Activated CD4-positive, alpha-beta T cell treated with anti-CD3 and anti-CD28 coated beads for 36 hours (primary cell): ENCODE data around the gene KLK14. TPM values are rescaled to one million over a fixed set of nuclear protein-coding genes. Genes with fewer than 3 reads are reported as not detected.

ENCODE experiments used
- ATAC-seq: fragments of 200-7000 bp; cut with Tn5 transposase; one replicate; pipeline ENCODE4 v1.10.0; 2021; ENCODE audit warnings: mild to moderate bottlenecking, moderate library complexity
- CTCF ChIA-PET: fragments of 350-600 bp; sonication (Branson Sonifier 250); formaldehyde crosslinking; loops from one replicate; lab custom pipeline; 2021; ENCODE audit warnings: antibody characterized with exemption; lab: Charles Lee
- POLR2A ChIA-PET: fragments of 350-600 bp; sonication (Branson Sonifier 250); formaldehyde crosslinking; loops from one replicate; lab custom pipeline; 2021; ENCODE audit warnings: antibody characterized with exemption, inconsistent platforms; lab: Charles Lee
- DNase-seq: peaks from one replicate; pipeline ENCODE4 v3.0.0-alpha.2; 2020
- H3K27ac Mint-ChIP-seq: one replicate; pipeline ENCODE4 v1.8.0; 2021; ENCODE audit warnings: mixed read lengths
- H3K27me3 Mint-ChIP-seq: one replicate; pipeline ENCODE4 v1.8.0; 2021; ENCODE audit warnings: mixed read lengths
- H3K36me3 Mint-ChIP-seq: one replicate; pipeline ENCODE4 v1.8.0; 2021; ENCODE audit warnings: low read depth, mixed read lengths
- H3K4me1 Mint-ChIP-seq: one replicate; pipeline ENCODE4 v1.8.0; 2021; ENCODE audit warnings: mixed read lengths
- H3K4me3 Mint-ChIP-seq: one replicate; pipeline ENCODE4 v1.8.0; 2021; ENCODE audit warnings: mild to moderate bottlenecking, moderate library complexity, mixed read lengths
- H3K9me3 Mint-ChIP-seq: one replicate; pipeline ENCODE4 v1.8.0; 2021; ENCODE audit warnings: low read depth, mixed read lengths
- intact Hi-C, 2 experiments: fragments of 100-400 bp; cut with DNase I in 1 of 2; cut with micrococcal nuclease in 1 of 2; formaldehyde crosslinking; loops; one replicate each; pipeline versions ENCODE4 v1.14.2 to v1.15.1; 2022 to 2024; cut with DNase I, micrococcal nuclease
- total RNA-seq, 2 experiments: library from RNA; stranded (reverse); gene quantifications; one replicate each; pipeline ENCODE4 v1.2.3, GENCODE V29; 2021

The KLK14 gene
- total RNA-seq, 2 experiments from 2014 or later: 0.69 to 1.1 TPM

- intact Hi-C loops: no loop called here
- Mint-ChIP-seq H3K36me3 (no peaks in the 10 kb centered on the region), H3K4me1 (no peaks in the 10 kb centered on the region), H3K9me3 (no peaks in the 10 kb centered on the region), H3K27ac (no peak overlapping the region), H3K4me3 (no peak overlapping the region), H3K27me3 (peaks cover 7% of the 10 kb centered on the region)
- no peak for ATAC-seq
- POLR2A ChIA-PET: no interaction called here
- CTCF ChIA-PET: interaction anchor here (0.5 to 0.7 kb wide), 2 partner anchors 32 to 35 kb away, joined by 3 read pairs; no protein-coding TSS in a partner anchor
- DNase-seq: no peak
Observed at GRCh38 chr19:51084505-51084904, 1.8 kb upstream of the KLK14 start.

- Mint-ChIP-seq H3K4me1 (no peaks in the 10 kb centered on the region), H3K9me3 (no peaks in the 10 kb centered on the region), H3K27me3 (peaks cover 7% of the 10 kb centered on the region), H3K36me3 (no peaks in the 10 kb centered on the region), H3K4me3 (no peak overlapping the region), H3K27ac (no peak overlapping the region)
- CTCF ChIA-PET: no interaction called here
- ATAC-seq: no peak
- no peak for DNase-seq
- POLR2A ChIA-PET: no interaction called here
- intact Hi-C loops: no loop called here
Observed at GRCh38 chr19:51083783-51084182, 1.1 kb upstream of the KLK14 start.

GRCh38 chr19:51083181-51083580 is 494 bp upstream of the KLK14 start:
- Mint-ChIP-seq H3K27ac (no peak overlapping the region), H3K4me1 (no peaks in the 10 kb centered on the region), H3K27me3 (peaks cover 7% of the 10 kb centered on the region), H3K36me3 (no peaks in the 10 kb centered on the region), H3K4me3 (no peak overlapping the region), H3K9me3 (no peaks in the 10 kb centered on the region)
- intact Hi-C loops: no loop called here
- CTCF ChIA-PET: no interaction called here
- ATAC-seq: no peak
- DNase-seq: no peak
- POLR2A ChIA-PET: no interaction called here

- Mint-ChIP-seq H3K4me3 (no peak overlapping the region), H3K36me3 (no peaks in the 10 kb centered on the region), H3K27me3 (peaks cover 7% of the 10 kb centered on the region), H3K27ac (no peak overlapping the region), H3K9me3 (no peaks in the 10 kb centered on the region), H3K4me1 (no peaks in the 10 kb centered on the region)
- ChIA-PET CTCF (interaction anchor here (1.1 kb wide), 1 partner anchor 159 kb away, joined by 3 read pairs; no protein-coding TSS in a partner anchor), POLR2A (no interaction called here)
- DNase-seq (no peak), ATAC-seq (no peak)
- intact Hi-C loops: no loop called here
Observed at GRCh38 chr19:51081476-51081875, 1.2 kb downstream of the KLK14 start.

- H3K4me3 Mint-ChIP-seq: no peak overlapping the region
- POLR2A ChIA-PET: no interaction called here
- ATAC-seq (no peak), DNase-seq (no peak)
- peaks cover 10% of the 10 kb centered on the region for H3K27me3 Mint-ChIP-seq
- H3K4me1 Mint-ChIP-seq: no peaks in the 10 kb centered on the region
- intact Hi-C loops: no loop called here
- no peaks in the 10 kb centered on the region for H3K36me3 Mint-ChIP-seq
- no peak overlapping the region for H3K27ac Mint-ChIP-seq
- CTCF ChIA-PET: interaction anchor here (0.6 kb wide), 1 partner anchor 52 kb away, joined by 3 read pairs; no protein-coding TSS in a partner anchor
- no peaks in the 10 kb centered on the region for H3K9me3 Mint-ChIP-seq
Observed at GRCh38 chr19:51079481-51080110, 3.1 kb downstream of the KLK14 start.

- intact Hi-C loops: no loop called here
- peaks cover 6% of the 10 kb centered on the region for H3K9me3 Mint-ChIP-seq
- H3K4me3 Mint-ChIP-seq: no peak overlapping the region
- DNase-seq (no peak), ATAC-seq (no peak)
- no peak overlapping the region for H3K27ac Mint-ChIP-seq
- no peaks in the 10 kb centered on the region for H3K36me3 Mint-ChIP-seq
- H3K4me1 Mint-ChIP-seq: no peaks in the 10 kb centered on the region
- H3K27me3 Mint-ChIP-seq: peaks cover 16% of the 10 kb centered on the region
- ChIA-PET CTCF (no interaction called here), POLR2A (no interaction called here)
Observed at GRCh38 chr19:51078731-51079130, 4.0 kb downstream of the KLK14 start.

GRCh38 chr19:51078104-51078503 is 4.6 kb downstream of the KLK14 start:
- Mint-ChIP-seq H3K4me1 (no peaks in the 10 kb centered on the region), H3K4me3 (no peak overlapping the region), H3K36me3 (no peaks in the 10 kb centered on the region), H3K27ac (no peak overlapping the region), H3K27me3 (peaks cover 13% of the 10 kb centered on the region), H3K9me3 (peaks cover 10% of the 10 kb centered on the region)
- intact Hi-C loops: no loop called here
- ATAC-seq (no peak), DNase-seq (no peak)
- ChIA-PET CTCF (no interaction called here), POLR2A (no interaction called here)

DNA sequence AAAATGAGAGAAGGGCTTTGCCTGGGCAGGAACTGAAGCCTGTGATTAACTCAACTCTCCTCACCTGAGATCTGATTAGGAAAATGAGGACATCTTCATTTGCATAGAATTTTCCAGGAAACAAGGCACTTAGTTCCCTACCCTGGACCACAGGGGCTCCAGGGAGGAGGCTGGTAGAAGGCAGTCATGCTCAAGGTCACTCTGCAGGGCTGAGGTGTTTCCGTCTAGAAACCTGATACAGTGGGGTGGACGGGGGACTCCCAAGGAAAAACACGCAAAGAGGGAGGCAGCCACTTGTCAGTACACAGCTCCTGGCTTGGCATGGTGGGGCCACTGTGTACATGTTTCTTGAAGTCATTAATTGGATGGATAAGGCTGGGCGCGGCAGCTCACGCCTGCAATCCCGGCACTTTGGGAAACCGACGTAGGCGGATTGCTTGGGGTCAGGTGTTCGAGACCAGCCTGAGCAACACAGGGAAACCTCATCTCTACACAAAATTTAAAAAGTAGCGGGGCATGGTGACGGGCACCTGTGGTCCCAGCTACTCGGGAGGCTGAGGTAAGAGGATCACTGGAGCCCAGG is 6.0 kb downstream of the KLK14 start:
- no peak overlapping the region for H3K27ac Mint-ChIP-seq
- no peaks in the 10 kb centered on the region for H3K36me3 Mint-ChIP-seq
- ATAC-seq (no peak), DNase-seq (no peak)
- intact Hi-C loops: no loop called here
- POLR2A ChIA-PET: no interaction called here
- H3K27me3 Mint-ChIP-seq: peaks cover 12% of the 10 kb centered on the region
- peaks cover 10% of the 10 kb centered on the region for H3K9me3 Mint-ChIP-seq
- CTCF ChIA-PET: no interaction called here
- H3K4me3 Mint-ChIP-seq: no peak overlapping the region
- no peaks in the 10 kb centered on the region for H3K4me1 Mint-ChIP-seq

DNA sequence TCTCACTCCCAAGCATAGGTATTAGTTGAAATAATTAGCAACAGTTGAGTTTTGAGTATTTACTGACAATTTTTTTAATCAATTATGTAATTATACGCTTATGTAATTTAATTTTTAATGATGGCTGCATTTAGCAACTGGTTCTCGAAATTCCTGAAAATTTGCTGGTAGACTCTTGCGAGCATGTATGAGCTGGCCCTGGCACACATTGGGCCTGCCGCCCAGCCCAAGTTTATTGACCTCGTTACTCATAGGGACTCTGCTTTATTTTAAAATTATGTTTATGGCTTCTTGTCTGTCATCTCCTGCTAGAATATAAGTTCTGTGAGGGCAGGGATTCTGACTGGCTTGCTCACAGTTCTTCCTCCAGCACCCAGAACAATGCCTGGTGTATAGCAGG is 6.7 kb downstream of the KLK14 start:
- Mint-ChIP-seq H3K36me3 (no peaks in the 10 kb centered on the region), H3K27ac (no peak overlapping the region), H3K27me3 (peaks cover 12% of the 10 kb centered on the region), H3K4me3 (no peak overlapping the region), H3K9me3 (peaks cover 10% of the 10 kb centered on the region), H3K4me1 (no peaks in the 10 kb centered on the region)
- intact Hi-C loops: no loop called here
- DNase-seq: no peak
- ATAC-seq: no peak
- ChIA-PET CTCF (no interaction called here), POLR2A (no interaction called here)

GRCh38 chr19:51071095-51071405 is 11.6 kb downstream of the KLK14 start:
- H3K27me3 Mint-ChIP-seq: peaks cover 24% of the 10 kb centered on the region
- no peak overlapping the region for H3K4me3 Mint-ChIP-seq
- intact Hi-C loops: no loop called here
- ATAC-seq (no peak), DNase-seq (no peak)
- ChIA-PET POLR2A (no interaction called here), CTCF (no interaction called here)
- H3K4me1 Mint-ChIP-seq: no peaks in the 10 kb centered on the region
- no peaks in the 10 kb centered on the region for H3K36me3 Mint-ChIP-seq
- peaks cover 10% of the 10 kb centered on the region for H3K9me3 Mint-ChIP-seq
- H3K27ac Mint-ChIP-seq: no peak overlapping the region

GRCh38 chr19:51070334-51071094 is 12.2 kb downstream of the KLK14 start:
- H3K4me1 Mint-ChIP-seq: no peaks in the 10 kb centered on the region
- no peak overlapping the region for H3K4me3 Mint-ChIP-seq
- no peaks in the 10 kb centered on the region for H3K36me3 Mint-ChIP-seq
- POLR2A ChIA-PET: no interaction called here
- CTCF ChIA-PET: no interaction called here
- DNase-seq: no peak
- peaks cover 27% of the 10 kb centered on the region for H3K27me3 Mint-ChIP-seq
- H3K9me3 Mint-ChIP-seq: peaks cover 10% of the 10 kb centered on the region
- ATAC-seq: no peak
- intact Hi-C loops: no loop called here
- no peak overlapping the region for H3K27ac Mint-ChIP-seq
